GM19023 (cell line): Measurements from ENCODE around the gene GSK3B.

Experiments used
- ATAC-seq: cut with Tn5 transposase; IDR thresholded peaks from one replicate; pipeline ENCODE4 v1.9.1; 2021; ENCODE audit warnings: mild to moderate bottlenecking, moderate library complexity; ENCODE audit not compliant: unreplicated experiment

The GSK3B gene

DNA sequence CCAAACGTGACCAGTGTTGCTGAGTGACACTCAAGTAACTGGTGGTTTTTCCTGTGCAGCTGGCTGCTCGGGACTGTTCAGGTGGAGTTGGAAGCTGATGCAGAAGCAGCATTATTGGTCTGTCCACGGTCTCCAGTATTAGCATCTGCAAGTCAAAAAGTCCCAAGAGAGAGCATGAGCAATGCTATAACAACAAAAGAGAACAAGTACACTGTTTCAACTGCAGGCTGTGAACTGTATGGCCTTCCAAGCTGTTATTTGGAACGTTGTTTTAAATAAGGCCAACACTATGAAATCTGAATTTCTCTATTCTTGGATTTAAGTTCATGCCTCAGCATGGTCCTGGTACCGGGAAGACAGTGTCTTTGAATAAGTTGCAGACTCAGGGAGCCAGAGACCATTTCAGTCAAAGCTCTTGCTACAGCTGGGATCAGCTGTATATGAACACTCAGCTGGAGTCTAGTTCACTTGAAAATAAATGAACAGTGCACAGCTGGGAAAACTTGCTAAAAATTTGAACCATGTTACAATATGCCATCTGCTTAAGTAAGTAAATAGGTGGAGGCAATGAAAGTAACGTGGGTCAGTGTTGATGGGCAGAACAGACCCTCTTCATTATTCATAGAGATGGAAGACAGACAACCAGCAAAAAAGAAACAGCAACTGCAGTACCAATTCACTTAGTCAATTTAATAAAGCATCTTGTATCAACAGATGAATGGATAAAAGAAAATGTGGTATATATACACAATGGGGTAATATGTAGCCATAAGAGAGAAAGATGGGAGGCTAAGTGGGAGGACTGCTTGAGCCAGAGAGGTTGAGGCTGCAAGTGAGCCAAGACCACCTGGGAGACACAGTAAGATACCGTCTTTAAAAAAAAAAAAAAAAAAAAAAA, 267.3 kb downstream of the GSK3B start:
- no peak for ATAC-seq

DNA sequence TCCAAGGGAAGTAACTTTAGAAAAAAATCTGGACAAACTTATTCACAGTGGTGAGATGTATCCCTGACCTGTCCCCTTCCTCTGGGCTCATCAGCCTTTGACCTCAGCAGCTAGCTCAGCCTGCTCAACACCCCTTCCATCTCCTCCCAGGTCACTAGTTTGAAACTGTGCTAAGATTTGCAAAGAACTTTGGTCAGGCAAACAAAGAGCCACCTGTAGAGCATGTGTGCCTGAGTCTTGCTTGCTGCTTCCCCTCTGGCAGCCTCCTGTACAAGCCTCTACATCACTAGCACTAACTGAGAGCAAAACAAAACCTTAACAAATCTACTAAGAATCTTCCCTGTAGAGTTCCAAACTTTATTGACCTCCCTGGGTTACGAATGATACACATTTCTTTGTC, 268.4 kb downstream of the GSK3B start:
- no peak for ATAC-seq

DNA sequence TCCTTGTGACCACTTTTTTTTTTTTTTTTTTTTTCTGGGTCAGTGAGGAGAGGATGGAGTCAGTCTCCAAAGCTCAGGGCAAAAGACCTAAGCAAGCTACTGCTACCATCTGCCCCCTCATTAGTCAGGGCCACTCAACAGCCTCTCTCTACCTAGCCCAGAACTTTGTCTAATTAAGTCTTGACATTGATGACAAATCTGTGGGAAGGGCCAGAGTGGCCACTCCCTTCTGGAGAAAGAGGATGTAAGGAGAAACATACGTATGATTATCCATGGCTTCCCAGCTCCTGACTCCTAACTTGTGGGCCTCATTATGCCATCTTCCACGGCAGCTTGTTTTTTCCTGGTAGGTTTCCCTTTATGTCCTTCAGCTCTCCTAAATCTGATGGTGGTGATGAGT, 274.4 kb downstream of the GSK3B start:
- no peak for ATAC-seq

DNA sequence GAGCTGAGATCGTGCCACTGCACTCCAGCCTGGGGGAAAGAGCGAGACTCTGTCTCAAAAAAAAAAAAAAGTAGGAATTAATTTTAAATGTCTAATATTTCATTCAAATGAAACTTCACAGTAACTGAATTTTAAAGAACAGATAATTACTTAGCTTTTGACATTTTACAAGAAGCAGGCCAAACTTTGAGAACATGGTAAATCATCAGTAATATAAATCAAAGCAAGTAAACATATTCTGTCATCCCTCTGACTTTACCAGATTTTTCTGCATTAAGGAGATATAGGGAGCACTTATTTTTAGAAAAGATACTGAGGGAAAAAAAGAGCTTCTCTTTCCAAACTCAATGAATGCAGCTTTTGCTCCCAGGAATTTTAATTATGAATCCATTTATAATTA, 275.3 kb downstream of the GSK3B start:
- no peak for ATAC-seq

DNA sequence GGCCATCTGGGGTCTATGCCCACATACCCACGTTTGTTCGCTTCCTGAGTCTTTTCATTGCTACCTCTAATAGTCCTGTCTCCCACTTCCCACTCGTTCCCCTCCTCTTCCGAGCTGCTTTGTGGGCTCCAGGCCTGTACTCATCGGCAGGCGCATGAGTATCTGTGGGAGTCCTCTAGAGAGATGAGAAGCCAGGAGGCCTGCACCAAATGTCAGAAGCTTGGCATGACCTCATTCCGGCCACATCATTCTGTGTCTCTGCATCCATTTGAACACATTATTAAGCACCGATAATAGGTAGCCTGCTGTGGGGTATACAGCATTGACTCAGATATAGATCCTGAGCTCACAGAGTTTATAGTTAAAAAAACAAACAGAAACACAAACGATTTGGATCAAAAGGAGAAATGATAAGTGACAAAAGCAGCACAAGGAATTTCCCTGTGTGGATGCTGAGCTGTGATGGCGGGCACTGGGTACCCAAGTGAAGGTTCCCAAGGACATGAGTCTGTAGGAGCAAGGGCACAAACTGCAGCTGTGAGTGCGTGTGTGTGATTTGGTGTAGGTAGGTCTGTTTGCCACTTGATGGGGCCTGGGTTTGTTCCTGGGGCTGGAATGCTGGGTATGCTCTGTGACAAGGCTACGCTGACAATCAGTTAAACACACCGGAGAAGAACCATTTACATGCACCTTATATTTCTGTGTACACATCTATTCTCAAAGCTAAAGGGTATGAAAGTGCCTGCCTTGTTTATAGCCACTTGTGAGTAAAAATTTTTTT, 276.5 kb downstream of the GSK3B start:
- ATAC-seq: no peak

DNA sequence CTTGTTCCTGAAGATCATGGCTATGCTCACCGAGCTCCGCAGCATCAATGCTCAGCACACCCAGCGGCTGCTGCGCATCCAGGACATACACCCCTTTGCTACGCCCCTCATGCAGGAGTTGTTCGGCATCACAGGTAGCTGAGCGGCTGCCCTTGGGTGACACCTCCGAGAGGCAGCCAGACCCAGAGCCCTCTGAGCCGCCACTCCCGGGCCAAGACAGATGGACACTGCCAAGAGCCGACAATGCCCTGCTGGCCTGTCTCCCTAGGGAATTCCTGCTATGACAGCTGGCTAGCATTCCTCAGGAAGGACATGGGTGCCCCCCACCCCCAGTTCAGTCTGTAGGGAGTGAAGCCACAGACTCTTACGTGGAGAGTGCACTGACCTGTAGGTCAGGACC, 277.2 kb downstream of the GSK3B start:
- ATAC-seq: no peak

DNA sequence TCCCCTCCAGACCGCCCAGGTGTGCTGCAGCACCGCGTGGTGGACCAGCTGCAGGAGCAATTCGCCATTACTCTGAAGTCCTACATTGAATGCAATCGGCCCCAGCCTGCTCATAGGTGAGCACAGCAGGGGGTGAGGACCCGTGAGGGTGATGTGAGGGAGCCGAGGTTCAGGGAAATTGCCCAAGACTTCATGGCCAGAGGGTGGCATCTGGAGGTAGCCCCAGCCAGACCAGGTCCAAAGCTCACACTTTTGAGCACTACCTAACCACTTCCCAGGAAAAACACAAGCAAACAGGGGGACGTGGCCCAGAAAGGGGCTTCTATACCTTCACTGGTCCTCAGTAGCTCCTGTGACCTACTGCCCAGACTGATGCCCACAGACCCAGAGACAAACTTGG, 278.5 kb downstream of the GSK3B start:
- ATAC-seq: no peak

DNA sequence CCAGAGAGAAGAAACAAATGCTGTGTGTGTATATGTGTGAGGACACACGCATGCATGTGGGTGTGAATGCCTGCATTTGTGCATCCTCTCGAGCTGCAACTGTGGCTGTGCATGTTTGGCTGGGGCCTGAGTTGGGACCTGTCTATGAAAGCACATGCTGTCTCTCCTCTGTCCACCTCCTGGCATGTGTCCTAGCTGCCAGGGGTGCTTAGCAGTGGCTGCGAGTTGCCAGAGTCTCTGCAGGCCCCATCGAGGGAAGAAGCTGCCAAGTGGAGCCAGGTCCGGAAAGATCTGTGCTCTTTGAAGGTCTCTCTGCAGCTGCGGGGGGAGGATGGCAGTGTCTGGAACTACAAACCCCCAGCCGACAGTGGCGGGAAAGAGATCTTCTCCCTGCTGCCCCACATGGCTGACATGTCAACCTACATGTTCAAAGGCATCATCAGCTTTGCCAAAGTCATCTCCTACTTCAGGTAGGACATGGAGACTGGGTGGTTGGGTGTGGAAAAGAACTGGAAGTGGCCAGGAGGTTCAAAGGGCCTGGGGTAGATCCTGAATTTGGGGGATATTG, 281.7 kb downstream of the GSK3B start:
- ATAC-seq: no peak

DNA sequence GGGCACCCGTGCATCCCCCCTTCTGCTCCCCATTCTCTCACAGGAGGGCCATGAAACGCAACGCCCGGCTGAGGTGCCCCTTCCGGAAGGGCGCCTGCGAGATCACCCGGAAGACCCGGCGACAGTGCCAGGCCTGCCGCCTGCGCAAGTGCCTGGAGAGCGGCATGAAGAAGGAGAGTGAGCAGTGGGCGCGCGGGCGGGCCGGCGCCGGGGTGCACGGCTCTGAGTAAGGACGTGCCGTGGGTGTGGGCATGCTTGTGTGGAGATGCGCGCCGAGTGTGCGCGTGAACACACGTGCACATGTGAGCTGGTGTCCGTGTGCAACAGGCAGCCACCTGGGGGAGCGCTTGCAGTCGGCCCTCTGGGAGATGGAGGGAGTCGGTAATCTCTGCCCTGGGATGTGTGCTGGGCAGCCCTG, 284.2 kb downstream of the GSK3B start:
- peak; percentile 87 for ATAC-seq

DNA sequence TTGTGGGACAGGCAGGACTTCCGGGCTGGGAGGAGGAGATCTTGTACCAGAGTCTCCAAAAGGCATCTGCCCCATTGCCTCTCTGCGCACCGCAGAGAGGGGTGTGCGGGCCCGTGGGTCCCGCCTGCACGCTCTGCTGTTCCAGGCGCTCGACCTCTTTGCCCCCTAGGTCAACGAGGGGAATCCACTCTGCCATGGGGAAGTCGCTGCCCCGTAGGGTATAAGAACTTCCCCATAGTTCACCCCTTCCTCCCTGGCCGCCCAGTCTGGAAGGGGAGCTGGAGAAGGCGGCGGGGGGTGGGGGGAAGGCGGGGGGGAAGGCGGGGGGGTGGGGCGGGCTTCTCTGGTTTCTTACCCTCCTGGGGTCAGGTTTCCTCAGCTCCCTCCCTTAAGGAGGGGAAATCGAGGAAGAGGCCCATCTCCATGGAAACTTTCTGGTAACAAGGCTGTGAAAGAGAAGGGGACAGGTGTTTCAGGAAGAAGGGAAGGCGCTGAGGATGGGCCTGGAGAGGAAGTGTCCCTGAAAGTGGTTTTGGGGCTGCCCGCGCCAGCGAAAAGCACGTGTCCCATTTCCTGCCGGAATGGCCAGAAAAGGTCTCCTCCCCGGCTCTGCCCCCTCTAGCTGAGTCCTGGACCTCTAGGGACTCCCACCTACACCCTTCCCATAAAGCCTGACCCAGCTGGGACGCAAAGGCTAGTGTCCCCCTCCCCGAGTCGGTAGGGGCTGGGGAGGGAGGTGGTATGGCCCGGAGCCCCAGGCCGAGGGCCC, 284.8 kb downstream of the GSK3B start:
- ATAC-seq: peak; percentile 33

DNA sequence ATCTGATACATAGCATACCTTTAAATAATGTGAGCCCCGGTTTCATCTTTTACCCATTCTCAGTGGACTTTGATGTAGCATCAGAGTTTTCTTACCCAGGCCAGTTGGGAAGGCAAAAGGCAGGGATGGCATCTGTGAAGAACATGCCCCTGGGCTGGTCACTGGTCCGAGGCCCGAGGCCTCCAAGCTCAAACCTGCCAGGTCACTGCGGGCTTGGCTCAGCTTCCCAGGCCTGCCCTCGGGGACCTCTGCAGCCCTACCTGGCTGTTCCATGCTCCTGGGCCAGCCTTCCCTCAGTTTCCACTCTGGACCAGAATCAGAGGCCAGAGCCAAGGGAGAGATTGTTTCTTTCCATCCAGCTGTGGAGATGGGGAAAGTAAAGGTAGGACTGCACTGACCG, 285.4 kb downstream of the GSK3B start:
- no peak for ATAC-seq

DNA sequence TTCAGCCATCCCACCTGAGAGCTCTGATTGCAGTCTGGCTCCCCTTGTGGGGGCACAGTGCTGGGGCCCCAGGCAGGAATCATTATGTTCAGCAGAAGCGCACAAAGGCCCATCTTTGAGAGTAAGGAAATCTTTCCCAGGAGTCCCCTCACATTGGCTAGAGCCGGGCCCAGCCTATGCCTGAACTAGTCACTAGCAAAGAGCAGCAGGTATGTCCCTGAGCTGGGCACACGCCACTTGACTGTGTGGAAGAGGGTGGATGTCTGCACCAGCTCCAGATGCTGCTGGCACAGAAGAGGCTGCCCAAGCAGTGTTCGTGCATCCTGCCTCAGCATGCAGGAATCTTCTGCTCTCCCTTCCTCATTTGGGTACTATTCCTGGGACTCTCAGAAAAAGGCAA, 286.0 kb downstream of the GSK3B start:
- no peak for ATAC-seq

DNA sequence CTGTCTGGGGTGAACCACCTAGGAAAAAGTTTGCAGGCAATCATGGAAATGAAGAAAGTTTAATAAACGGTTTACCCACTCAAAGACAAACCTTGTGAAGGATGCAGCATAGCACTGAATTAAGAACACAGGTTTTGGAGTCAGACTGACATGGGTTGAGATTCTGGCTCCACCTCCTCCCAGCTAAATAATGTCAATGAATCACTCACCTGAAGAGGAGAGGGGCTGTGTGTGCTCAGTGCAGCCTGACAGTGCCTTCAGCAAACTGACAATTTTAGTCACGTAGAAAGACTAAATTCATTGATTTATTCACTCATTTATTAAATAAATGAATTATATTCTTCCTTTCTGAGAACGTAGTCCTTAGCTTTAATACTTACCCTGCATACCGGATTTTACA, 293.4 kb downstream of the GSK3B start:
- ATAC-seq: no peak

DNA sequence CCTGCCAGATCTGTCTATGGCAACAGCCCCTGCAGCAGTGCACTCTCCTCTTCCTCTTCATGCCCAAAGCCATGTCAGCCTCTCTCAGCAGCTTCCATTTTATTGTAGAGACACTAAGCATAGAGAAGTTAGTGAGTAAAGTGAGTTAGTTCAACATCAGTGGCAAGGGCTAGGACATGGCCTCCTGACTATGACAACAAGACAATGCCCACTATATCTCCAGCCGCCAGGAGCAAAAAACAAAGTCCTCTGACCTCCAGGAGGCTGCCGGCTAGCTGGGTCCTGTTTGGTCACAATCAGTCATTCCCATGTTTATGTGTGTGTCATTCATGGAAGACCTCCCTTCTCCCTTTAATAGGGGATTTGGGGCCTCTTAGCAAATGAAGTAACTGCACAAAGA, 297.5 kb downstream of the GSK3B start:
- no peak for ATAC-seq

DNA sequence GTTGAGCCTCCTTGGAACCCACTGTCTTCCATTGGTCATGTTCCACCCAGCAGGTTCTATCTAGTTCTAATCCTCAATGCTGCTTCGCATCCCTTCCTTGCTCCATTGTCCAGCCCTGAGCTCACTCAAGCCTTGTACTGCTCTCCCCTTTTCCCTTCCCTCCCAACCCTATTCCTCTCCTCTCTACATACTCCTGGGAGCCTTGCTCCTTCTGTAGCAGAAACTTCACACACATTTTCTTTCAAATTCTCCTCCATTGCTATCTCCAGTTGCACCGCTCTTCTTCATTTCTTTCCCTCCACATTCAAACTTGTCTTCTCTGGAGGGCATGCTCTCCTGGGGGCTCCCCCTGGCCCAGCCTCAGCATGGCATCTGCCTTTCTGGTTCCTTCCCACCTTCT, 297.9 kb downstream of the GSK3B start:
- ATAC-seq: no peak

DNA sequence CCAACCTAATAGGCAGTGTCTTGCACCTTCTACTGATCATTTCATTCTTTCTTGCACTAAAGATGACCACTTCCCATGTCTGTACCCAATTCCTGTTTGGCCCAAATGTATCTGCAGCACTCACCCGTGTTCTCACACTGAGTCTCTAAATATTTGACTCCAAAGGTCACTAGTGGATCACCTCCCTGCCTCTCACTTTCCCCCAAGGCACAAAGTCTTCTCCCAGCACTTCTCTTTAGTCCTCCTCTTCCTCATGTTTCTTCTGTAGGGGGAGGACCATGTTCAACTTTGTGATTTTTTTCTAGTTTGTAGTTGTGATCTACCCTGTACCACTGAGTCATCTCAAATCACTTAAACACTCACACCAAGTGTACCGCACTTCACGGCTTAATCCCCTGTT, 298.4 kb downstream of the GSK3B start:
- no peak for ATAC-seq

DNA sequence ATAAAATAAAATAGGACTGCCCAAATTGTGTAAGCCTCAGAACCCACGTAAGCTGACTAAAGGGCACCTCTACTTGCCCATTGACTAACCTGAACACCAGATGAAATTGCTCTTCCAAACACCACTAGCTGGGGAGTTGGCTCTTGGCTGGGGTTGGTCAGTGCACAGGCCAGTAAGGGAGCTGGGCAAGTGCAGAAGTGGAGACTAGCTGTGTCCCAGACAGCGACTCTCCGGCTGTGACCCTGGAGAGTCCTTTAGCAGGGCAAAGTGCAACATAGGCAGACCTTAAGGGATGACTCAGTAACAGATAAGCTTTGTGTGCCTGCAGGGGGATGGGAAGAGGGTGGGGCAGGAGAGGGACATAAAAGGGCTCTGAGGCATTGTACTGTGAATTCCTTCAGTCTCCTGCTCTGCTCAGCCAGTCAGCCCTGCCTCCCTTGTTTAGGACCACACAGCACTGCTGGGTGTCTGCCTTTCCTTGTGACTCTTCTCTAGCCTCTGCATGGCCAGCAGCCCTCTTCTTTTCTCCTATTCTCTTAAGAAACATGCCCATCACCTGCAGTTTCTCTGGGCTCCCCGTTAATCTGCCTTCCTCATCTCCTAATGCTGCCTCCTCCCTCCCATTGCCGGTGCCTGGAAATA, 299.2 kb downstream of the GSK3B start:
- ATAC-seq: no peak

DNA sequence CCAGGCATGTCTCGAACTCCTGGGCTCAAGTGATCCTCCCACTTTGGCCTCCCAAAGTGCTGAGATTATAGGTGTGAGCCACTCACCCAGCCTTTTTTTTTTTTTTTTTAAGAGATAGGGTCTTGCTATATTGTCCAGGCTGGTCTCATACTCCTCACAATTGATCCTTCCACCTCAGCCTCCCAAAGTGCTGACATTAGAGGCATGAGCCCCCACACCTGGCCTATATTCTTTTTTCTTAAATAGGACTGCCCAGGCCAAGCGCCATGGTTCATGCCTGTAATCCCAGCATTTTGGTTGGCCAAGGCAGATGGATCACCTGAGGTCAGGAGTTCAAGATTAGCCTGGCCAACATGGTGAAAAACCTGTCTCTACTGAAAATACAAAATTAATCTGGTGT, 299.8 kb downstream of the GSK3B start:
- ATAC-seq: no peak

DNA sequence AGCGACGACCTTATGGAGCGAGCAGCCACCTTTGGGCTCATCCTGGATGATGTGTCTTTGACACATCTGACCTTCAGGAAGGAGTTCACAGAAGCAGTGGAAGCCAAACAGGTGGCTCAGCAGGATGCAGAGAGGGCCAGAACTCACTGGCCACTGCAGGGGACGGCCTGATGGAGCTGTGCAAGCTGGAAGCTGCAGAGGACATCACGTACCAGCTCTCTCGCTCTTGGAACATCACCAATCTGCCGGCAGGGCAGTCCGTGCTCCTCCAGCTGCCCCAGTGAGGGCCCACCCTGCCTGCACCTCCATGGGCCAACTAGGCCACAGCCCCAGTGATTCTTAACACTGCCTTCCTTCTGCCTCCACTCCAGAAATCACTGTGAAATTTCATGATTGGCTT, 302.0 kb downstream of the GSK3B start:
- ATAC-seq: no peak

DNA sequence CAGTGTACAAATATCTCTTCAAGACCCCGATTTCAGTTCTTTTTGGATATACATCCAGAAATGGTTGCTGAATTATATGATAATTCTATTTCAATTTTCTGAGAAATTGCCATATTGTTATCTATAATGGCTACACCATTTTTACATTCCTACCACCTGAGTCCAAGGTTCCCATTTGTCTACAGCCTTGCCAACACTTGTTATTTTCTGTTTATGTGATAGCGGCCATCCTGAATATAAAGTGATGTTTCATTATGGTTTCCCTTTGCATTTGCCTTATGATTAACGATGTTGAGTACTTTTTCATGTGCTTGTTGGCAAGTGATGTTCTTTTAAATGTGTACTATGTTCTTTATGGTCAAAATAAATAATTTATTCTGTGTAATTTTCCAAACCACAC, 303.9 kb downstream of the GSK3B start:
- ATAC-seq: no peak

DNA sequence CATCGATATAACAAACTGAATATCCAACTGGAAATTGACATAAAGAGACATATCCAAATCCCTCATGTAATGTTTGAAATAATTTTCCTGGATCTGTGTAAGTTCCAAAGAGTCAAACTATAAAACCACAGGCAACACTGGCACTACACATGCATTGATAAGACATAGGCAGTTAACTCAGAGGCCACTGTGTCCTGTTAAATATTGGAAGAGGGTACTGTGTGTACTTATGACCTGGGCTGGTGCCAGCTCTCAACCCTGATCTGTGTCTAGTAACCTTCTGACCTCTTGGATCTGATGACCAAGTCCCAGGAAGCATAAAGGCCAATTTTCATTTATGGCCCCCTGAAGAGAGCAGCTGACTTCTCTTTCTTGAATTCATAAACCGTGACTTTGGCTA, 307.8 kb downstream of the GSK3B start:
- no peak for ATAC-seq
